ENCODE results near the gene GTF3C1. TPM values are rescaled to one million over a fixed set of nuclear protein-coding genes. Genes with fewer than 3 reads are reported as not detected.

The GTF3C1 gene
- polyA plus RNA-seq, 1 donor from 2014 or later, result 54.0 TPM

DNA sequence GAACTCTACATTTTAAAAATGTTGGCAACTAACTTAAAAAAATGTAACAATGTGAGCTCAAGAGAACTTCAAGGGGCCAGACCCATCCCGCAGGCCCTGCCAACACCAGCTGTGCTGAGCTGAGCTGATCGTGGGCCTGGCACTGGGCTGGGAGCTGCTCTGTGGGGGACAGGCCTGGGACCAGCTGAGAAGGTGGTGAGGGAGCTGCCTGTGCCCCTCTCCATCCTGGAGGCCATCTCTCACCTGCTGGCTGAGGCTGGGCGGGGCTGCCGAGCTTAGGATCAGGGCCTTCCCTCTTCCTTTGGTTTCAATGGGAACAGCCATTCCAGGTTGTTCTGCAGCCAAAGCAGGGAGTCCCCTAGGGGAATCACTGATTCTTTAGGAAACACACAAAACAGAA is 89.5 kb downstream of the GTF3C1 start:
- H3K9ac ChIP-seq (ENCODE audit: low read length), result no peak overlapping the region
- no peaks in the 10 kb centered on the region for H4K20me1 ChIP-seq (ENCODE audit: insufficient read depth)
- no peak overlapping the region for H2AFZ ChIP-seq (ENCODE audit: low read depth, low read length)
- H3K4me2 ChIP-seq (ENCODE audit: low read length), result no peak overlapping the region
- no peaks in the 10 kb centered on the region for H3K79me2 ChIP-seq (replicated peaks; ENCODE audit: insufficient read depth, low read length)
- H3F3A ChIP-seq (ENCODE audit: insufficient read depth, low read length, poor library complexity, severe bottlenecking), result no peaks in the 10 kb centered on the region
- no peak overlapping the region for H3K27ac ChIP-seq (ENCODE audit: low read length)
- H3K9me2 ChIP-seq (ENCODE audit: insufficient read depth, low read length), result no peaks in the 10 kb centered on the region
- H3K36me3 ChIP-seq (ENCODE audit: insufficient read depth, low read length), result no peaks in the 10 kb centered on the region
- H3K4me3 ChIP-seq (ENCODE audit: low read length), result no peak overlapping the region
- H3K9me3 ChIP-seq (ENCODE audit: low read length), result no peaks in the 10 kb centered on the region
- TF ChIP-seq TAF1 (IDR thresholded peaks at IDR 0.05; ENCODE audit: low read depth) (no peak), SMC3 (conservative IDR thresholded peaks at IDR 0.05; ENCODE audit: poor library complexity) (no peak), EZH2 (IDR thresholded peaks at IDR 0.05; ENCODE audit: borderline replicate concordance, insufficient read depth, low read length, poor library complexity, severe bottlenecking) (no peak), EP300 (conservative IDR thresholded peaks at IDR 0.05; ENCODE audit: poor library complexity, severe bottlenecking) (no peak), MXI1 (conservative IDR thresholded peaks at IDR 0.05; ENCODE audit: poor library complexity, severe bottlenecking) (no peak), POLR2AphosphoS5 (IDR thresholded peaks at IDR 0.05) (no peak)
- TF ChIP-seq, protein P1, sequence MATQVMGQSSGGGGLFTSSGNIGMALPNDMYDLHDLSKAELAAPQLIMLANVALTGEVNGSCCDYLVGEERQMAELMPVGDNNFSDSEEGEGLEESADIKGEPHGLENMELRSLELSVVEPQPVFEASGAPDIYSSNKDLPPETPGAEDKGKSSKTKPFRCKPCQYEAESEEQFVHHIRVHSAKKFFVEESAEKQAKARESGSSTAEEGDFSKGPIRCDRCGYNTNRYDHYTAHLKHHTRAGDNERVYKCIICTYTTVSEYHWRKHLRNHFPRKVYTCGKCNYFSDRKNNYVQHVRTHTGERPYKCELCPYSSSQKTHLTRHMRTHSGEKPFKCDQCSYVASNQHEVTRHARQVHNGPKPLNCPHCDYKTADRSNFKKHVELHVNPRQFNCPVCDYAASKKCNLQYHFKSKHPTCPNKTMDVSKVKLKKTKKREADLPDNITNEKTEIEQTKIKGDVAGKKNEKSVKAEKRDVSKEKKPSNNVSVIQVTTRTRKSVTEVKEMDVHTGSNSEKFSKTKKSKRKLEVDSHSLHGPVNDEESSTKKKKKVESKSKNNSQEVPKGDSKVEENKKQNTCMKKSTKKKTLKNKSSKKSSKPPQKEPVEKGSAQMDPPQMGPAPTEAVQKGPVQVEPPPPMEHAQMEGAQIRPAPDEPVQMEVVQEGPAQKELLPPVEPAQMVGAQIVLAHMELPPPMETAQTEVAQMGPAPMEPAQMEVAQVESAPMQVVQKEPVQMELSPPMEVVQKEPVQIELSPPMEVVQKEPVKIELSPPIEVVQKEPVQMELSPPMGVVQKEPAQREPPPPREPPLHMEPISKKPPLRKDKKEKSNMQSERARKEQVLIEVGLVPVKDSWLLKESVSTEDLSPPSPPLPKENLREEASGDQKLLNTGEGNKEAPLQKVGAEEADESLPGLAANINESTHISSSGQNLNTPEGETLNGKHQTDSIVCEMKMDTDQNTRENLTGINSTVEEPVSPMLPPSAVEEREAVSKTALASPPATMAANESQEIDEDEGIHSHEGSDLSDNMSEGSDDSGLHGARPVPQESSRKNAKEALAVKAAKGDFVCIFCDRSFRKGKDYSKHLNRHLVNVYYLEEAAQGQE (IDR thresholded peaks at IDR 0.05; ENCODE audit: borderline replicate concordance), result no peak
- H3K27me3 ChIP-seq (ENCODE audit: insufficient read depth, low read depth, low read length), result no peaks in the 10 kb centered on the region

DNA sequence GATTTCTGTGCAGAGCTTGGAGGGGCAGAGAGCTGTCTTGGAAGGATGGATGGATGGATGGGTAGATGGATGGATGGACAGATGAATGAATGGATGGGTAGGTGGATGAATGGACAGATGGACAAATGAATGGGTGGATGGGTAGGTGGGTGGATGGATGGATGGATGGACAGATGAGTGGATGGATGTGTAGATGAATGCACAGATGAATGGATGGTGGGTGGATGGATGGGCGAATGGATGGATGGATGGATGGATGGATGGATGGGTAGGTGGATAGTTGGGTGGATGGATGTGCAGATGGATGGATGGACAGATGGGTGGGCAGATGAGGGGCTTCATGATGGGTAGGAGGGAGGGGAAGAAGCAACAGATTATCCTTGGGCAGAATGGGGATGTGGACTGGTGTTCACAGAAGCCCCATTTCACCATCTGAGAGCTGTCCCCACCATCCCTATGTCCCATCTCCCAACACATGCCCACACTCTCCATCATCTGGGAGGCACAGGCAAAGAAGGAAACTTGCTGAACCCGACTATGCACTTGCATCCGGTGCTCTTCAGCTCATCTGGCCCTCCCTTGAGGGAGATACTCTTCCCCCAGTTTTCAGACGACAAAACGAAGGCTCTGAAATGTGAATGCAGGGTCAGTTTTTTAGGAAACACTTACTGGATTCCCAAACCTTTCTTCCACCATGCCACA is 90.6 kb downstream of the GTF3C1 start:
- no peak overlapping the region for H3K9ac ChIP-seq (ENCODE audit: low read length)
- no peaks in the 10 kb centered on the region for H3K36me3 ChIP-seq (ENCODE audit: insufficient read depth, low read length)
- no peak overlapping the region for H3K27ac ChIP-seq (ENCODE audit: low read length)
- no peaks in the 10 kb centered on the region for H3K9me2 ChIP-seq (ENCODE audit: insufficient read depth, low read length)
- TF ChIP-seq, protein P2, sequence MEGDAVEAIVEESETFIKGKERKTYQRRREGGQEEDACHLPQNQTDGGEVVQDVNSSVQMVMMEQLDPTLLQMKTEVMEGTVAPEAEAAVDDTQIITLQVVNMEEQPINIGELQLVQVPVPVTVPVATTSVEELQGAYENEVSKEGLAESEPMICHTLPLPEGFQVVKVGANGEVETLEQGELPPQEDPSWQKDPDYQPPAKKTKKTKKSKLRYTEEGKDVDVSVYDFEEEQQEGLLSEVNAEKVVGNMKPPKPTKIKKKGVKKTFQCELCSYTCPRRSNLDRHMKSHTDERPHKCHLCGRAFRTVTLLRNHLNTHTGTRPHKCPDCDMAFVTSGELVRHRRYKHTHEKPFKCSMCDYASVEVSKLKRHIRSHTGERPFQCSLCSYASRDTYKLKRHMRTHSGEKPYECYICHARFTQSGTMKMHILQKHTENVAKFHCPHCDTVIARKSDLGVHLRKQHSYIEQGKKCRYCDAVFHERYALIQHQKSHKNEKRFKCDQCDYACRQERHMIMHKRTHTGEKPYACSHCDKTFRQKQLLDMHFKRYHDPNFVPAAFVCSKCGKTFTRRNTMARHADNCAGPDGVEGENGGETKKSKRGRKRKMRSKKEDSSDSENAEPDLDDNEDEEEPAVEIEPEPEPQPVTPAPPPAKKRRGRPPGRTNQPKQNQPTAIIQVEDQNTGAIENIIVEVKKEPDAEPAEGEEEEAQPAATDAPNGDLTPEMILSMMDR (IDR thresholded peaks at IDR 0.05; ENCODE audit: poor library complexity, severe bottlenecking), result no peak
- TF ChIP-seq TAF1 (IDR thresholded peaks at IDR 0.05; ENCODE audit: low read depth), result no peak
- TF ChIP-seq EP300 (conservative IDR thresholded peaks at IDR 0.05; ENCODE audit: poor library complexity, severe bottlenecking), result no peak
- TF ChIP-seq EZH2 (IDR thresholded peaks at IDR 0.05; ENCODE audit: borderline replicate concordance, insufficient read depth, low read length, poor library complexity, severe bottlenecking), result no peak
- TF ChIP-seq SMC3 (conservative IDR thresholded peaks at IDR 0.05; ENCODE audit: poor library complexity), result no peak
- TF ChIP-seq RAD21 (conservative IDR thresholded peaks at IDR 0.05), result no peak
- TF ChIP-seq MXI1 (conservative IDR thresholded peaks at IDR 0.05; ENCODE audit: poor library complexity, severe bottlenecking), result no peak
- TF ChIP-seq POLR2AphosphoS5 (IDR thresholded peaks at IDR 0.05), result no peak
- TF ChIP-seq, protein P1 (IDR thresholded peaks at IDR 0.05; ENCODE audit: borderline replicate concordance), result no peak
- no peaks in the 10 kb centered on the region for H3K27me3 ChIP-seq (ENCODE audit: insufficient read depth, low read depth, low read length)
- no peak overlapping the region for H3K4me2 ChIP-seq (ENCODE audit: low read length)
- no peaks in the 10 kb centered on the region for H4K20me1 ChIP-seq (ENCODE audit: insufficient read depth)
- H3K9me3 ChIP-seq (ENCODE audit: low read length), result no peaks in the 10 kb centered on the region
- no peaks in the 10 kb centered on the region for H3K79me2 ChIP-seq (replicated peaks; ENCODE audit: insufficient read depth, low read length)
- no peak overlapping the region for H2AFZ ChIP-seq (ENCODE audit: low read depth, low read length)
- H3F3A ChIP-seq (ENCODE audit: insufficient read depth, low read length, poor library complexity, severe bottlenecking), result no peaks in the 10 kb centered on the region
- no peak overlapping the region for H3K4me3 ChIP-seq (ENCODE audit: low read length)
